CD14-positive monocyte (primary cell): ENCODE measurements around the gene TEKT2. TPM values are rescaled to one million over a fixed set of nuclear protein-coding genes. Genes with fewer than 3 reads are reported as not detected.

Source experiments
- DNase-seq, 3 donors: peaks; one replicate each; pipeline ENCODE4 v3.0.0-alpha.2; 2011 to 2022
- H2AFZ ChIP-seq: 2 replicates; pipeline ENCODE4 v1.6.0; 2012; ENCODE audit warnings: mild to moderate bottlenecking, low read depth, low read length, inconsistent platforms; ENCODE audit not compliant: insufficient read depth, poor library complexity, severe bottlenecking
- H3K27ac ChIP-seq, 2 donors: 1 replicate in 1 of 2; 2 replicates in 1 of 2; pipeline ENCODE4 v1.5.1; 2012 to 2013; ENCODE audit warnings: low read length in 2 of 2, control low read depth in 1 of 2, inconsistent platforms in 1 of 2, low read depth in 1 of 2, mild to moderate bottlenecking in 1 of 2
- H3K27me3 ChIP-seq, 2 donors: one replicate each; pipeline versions ENCODE4 v1.6.0 to v1.6.1; 2011 to 2013; ENCODE audit warnings: low read length in 2 of 2; ENCODE audit not compliant: control insufficient read depth in 2 of 2, insufficient read depth in 2 of 2
- H3K36me3 ChIP-seq, 2 donors: replicated peaks in 1 of 2; 1 replicate in 1 of 2; 2 replicates in 1 of 2; pipeline versions ENCODE4 v1.5.1 to v1.6.1; 2012 to 2013; ENCODE audit warnings: low read length in 2 of 2, control low read depth in 1 of 2, inconsistent platforms in 1 of 2, mild to moderate bottlenecking in 1 of 2; ENCODE audit not compliant: insufficient read depth in 2 of 2, control insufficient read depth in 1 of 2
- H3K4me1 ChIP-seq, 2 donors: 1 replicate in 1 of 2; 2 replicates in 1 of 2; pipeline versions ENCODE4 v1.5.1 to v1.6.1; 2012 to 2013; ENCODE audit warnings: low read length in 2 of 2, control low read depth in 1 of 2, inconsistent platforms in 1 of 2, mild to moderate bottlenecking in 1 of 2, moderate library complexity in 1 of 2; ENCODE audit not compliant: insufficient read depth in 2 of 2, control insufficient read depth in 1 of 2
- H3K4me2 ChIP-seq: replicated peaks from 2 replicates; pipeline ENCODE3; 2012; ENCODE audit warnings: low read length, moderate library complexity, mild to moderate bottlenecking; ENCODE audit not compliant: poor library complexity, severe bottlenecking; ENCODE audit errors: extremely low read depth
- H3K4me3 ChIP-seq, 3 experiments: fragments of 200-600 bp in 1 of 3; sonication (generic) in 1 of 3; replicated peaks in 1 of 3; 1 replicate in 2 of 3; 2 replicates in 1 of 3; pipeline ENCODE4 v1.5.1; 2011 to 2013; ENCODE audit warnings: low read length in 3 of 3, mild to moderate bottlenecking in 3 of 3, control low read depth in 2 of 3, low read depth in 2 of 3, inconsistent platforms in 1 of 3, moderate library complexity in 1 of 3
- H3K79me2 ChIP-seq: 2 replicates; pipeline ENCODE4 v1.6.0; 2012; ENCODE audit warnings: mild to moderate bottlenecking, control low read depth, inconsistent platforms, low read length, moderate library complexity; ENCODE audit not compliant: insufficient read depth
- H3K9ac ChIP-seq: 2 replicates; pipeline ENCODE4 v1.6.0; 2017; ENCODE audit warnings: low read length, mild to moderate bottlenecking; ENCODE audit not compliant: insufficient read depth, poor library complexity, severe bottlenecking
- H3K9me3 ChIP-seq, 2 donors: replicated peaks in 1 of 2; 1 replicate in 1 of 2; 2 replicates in 1 of 2; pipeline versions ENCODE4 v1.5.1 to v1.6.1; 2012 to 2013; ENCODE audit warnings: low read length in 2 of 2, control low read depth in 1 of 2; ENCODE audit not compliant: control insufficient read depth in 1 of 2, insufficient read depth in 1 of 2
- H4K20me1 ChIP-seq: 2 replicates; pipeline ENCODE4 v1.6.0; 2012; ENCODE audit warnings: mild to moderate bottlenecking, low read length, control low read depth, moderate library complexity; ENCODE audit not compliant: insufficient read depth
- H3K27ac Mint-ChIP-seq, 7 donors: one replicate each; pipeline ENCODE4 v1.8.0; 2020; ENCODE audit warnings: mild to moderate bottlenecking in 7 of 7, mixed read lengths in 7 of 7, moderate library complexity in 6 of 7, inconsistent platforms in 2 of 7
- H3K27me3 Mint-ChIP-seq, 3 donors: one replicate each; pipeline ENCODE4 v1.8.0; 2021 to 2022; ENCODE audit warnings: low read depth in 3 of 3, mild to moderate bottlenecking in 3 of 3, mixed read lengths in 3 of 3, moderate library complexity in 3 of 3, inconsistent platforms in 1 of 3
- H3K36me3 Mint-ChIP-seq, 2 donors: one replicate each; pipeline ENCODE4 v1.8.0; 2020; ENCODE audit warnings: mixed read lengths in 2 of 2, inconsistent platforms in 1 of 2, mild to moderate bottlenecking in 1 of 2
- H3K4me1 Mint-ChIP-seq: one replicate; pipeline ENCODE4 v1.8.0; 2020; ENCODE audit warnings: mild to moderate bottlenecking, mixed read lengths
- H3K4me3 Mint-ChIP-seq, 2 donors: one replicate each; pipeline ENCODE4 v1.8.0; 2020; ENCODE audit warnings: mild to moderate bottlenecking in 2 of 2, mixed read lengths in 2 of 2, moderate library complexity in 1 of 2
- H3K9me3 Mint-ChIP-seq, 7 donors: one replicate each; pipeline ENCODE4 v1.8.0; 2020 to 2022; ENCODE audit warnings: mixed read lengths in 7 of 7, mild to moderate bottlenecking in 6 of 7, moderate library complexity in 6 of 7, inconsistent platforms in 2 of 7
- CTCF ChIP-seq: fragments of 200-600 bp; IDR thresholded peaks from one replicate; pipeline ENCODE4 v1.8.0; 2022; ENCODE audit warnings: antibody characterized with exemption, mild to moderate bottlenecking
- WGBS: methylation state at CpG from one replicate; pipeline ENCODE4 v1.1.5; 2013; ENCODE audit warnings: missing lambda C conversion rate; ENCODE audit not compliant: insufficient coverage; 5-methylcytosine and 5-hydroxymethylcytosine counted together
- intact Hi-C, 2 donors: fragments of 100-400 bp; cut with micrococcal nuclease; formaldehyde crosslinking; loops; one replicate each; pipeline versions ENCODE4 v1.15.0 to v1.15.1; 2023
- polyA plus RNA-seq, 3 donors: library from polyadenylated mRNA; depleted of rRNA in 1 of 3; unstranded in 2 of 3; stranded (reverse) in 1 of 3; fragments of 300-500 nt in 2 of 3; fragments of >200 nt in 1 of 3; fragmentation: Illumina TruSeq in 2 of 3; gene quantifications; 1 replicate in 2 of 3; 2 replicates in 1 of 3; pipeline ENCODE4 v1.2.3, GENCODE V29; 2012 to 2021

Gene TEKT2
- polyA plus RNA-seq, 3 donors, result 0.23 TPM; not detected in 2

GRCh38 chr1:36118447-36119204, 34.7 kb downstream of the TEKT2 start:
- DNase-seq, result no peak
- no peak for TF ChIP-seq CTCF
- H3K36me3 ChIP-seq, result peaks cover 1 to 2% of the 10 kb centered on the region in 2 donors
- H3K9ac ChIP-seq, result no peak overlapping the region
- no peaks in the 10 kb centered on the region for H3K9me3 ChIP-seq
- H2AFZ ChIP-seq, result no peak overlapping the region
- H3K27me3 ChIP-seq, result no peaks in the 10 kb centered on the region
- H3K27ac ChIP-seq, result no peak overlapping the region
- no peak overlapping the region for H3K4me3 ChIP-seq
- H3K4me2 ChIP-seq, result no peak overlapping the region
- H3K79me2 ChIP-seq, result peaks cover 14% of the 10 kb centered on the region
- Mint-ChIP-seq H3K36me3 (peaks cover 17 to 20% of the 10 kb centered on the region in 2 donors), H3K27me3 (peaks cover 0 to 3% (median 3%) of the 10 kb centered on the region in 3 donors), H3K27ac (peak overlapping the region in 1 of 7 donors; percentile 55), H3K4me1 (peaks cover 66% of the 10 kb centered on the region), H3K4me3 (no peak overlapping the region), H3K9me3 (peaks cover 0 to 2% (median 0%) of the 10 kb centered on the region in 7 donors)
- intact Hi-C loops, result no loop called here
- 85% methylated on average over 7 of the region's 10 CpGs for WGBS
- H4K20me1 ChIP-seq, result no peaks in the 10 kb centered on the region
- H3K4me1 ChIP-seq, result peaks cover 60 to 79% of the 10 kb centered on the region in 2 donors

- peaks cover 14% of the 10 kb centered on the region for H3K79me2 ChIP-seq
- H3K27me3 ChIP-seq, result no peaks in the 10 kb centered on the region
- H3K36me3 Mint-ChIP-seq, result peaks cover 13 to 14% of the 10 kb centered on the region in 2 donors
- intact Hi-C loops, result no loop called here
- H3K4me1 ChIP-seq, result peaks cover 68 to 88% of the 10 kb centered on the region in 2 donors
- H4K20me1 ChIP-seq, result no peaks in the 10 kb centered on the region
- peak overlapping the region; percentile 87 to 97 (median 92) for H3K27ac Mint-ChIP-seq
- H3K4me2 ChIP-seq, result peak overlapping the region; percentile 41
- H3K4me1 Mint-ChIP-seq, result peaks cover 74% of the 10 kb centered on the region
- H3K9me3 Mint-ChIP-seq, result no peaks in the 10 kb centered on the region
- no peak for TF ChIP-seq CTCF
- H3K4me3 ChIP-seq, result peak overlapping the region in 1 of 3 experiments; percentile 38
- no peak overlapping the region for H3K4me3 Mint-ChIP-seq
- no peaks in the 10 kb centered on the region for H3K9me3 ChIP-seq
- peak overlapping the region; percentile 51 to 67 for H3K27ac ChIP-seq
- H3K27me3 Mint-ChIP-seq, result peaks cover 2 to 5% (median 3%) of the 10 kb centered on the region in 3 donors
- peak in 1 of 3 donors; percentile 19 for DNase-seq
- no peak overlapping the region for H3K9ac ChIP-seq
- H3K36me3 ChIP-seq, result peaks cover 0 to 2% of the 10 kb centered on the region in 2 donors
- peak overlapping the region; percentile 68 for H2AFZ ChIP-seq
- 54% methylated on average over 5 of the region's 9 CpGs for WGBS
Observed at GRCh38 chr1:36119456-36119855, 35.6 kb downstream of the TEKT2 start.
